Measurements from ENCODE around the gene EEF2. TPM values are rescaled to one million over a fixed set of nuclear protein-coding genes. Genes with fewer than 3 reads are reported as not detected.

The EEF2 gene
- total RNA-seq, 3 donors from 2014 or later = 1,826 to 2,582 (median 2,012) TPM

GRCh38 chr19:3995607-3996006, 10.3 kb upstream of the EEF2 start:
- no peak for ATAC-seq
- H3K9me3 ChIP-seq = no peaks in the 10 kb centered on the region
- H3K36me3 ChIP-seq (ENCODE audit: low read depth) = no peaks in the 10 kb centered on the region
- H3K4me3 ChIP-seq = no peak overlapping the region
- no peak for DNase-seq
- TF ChIP-seq, protein P1, sequence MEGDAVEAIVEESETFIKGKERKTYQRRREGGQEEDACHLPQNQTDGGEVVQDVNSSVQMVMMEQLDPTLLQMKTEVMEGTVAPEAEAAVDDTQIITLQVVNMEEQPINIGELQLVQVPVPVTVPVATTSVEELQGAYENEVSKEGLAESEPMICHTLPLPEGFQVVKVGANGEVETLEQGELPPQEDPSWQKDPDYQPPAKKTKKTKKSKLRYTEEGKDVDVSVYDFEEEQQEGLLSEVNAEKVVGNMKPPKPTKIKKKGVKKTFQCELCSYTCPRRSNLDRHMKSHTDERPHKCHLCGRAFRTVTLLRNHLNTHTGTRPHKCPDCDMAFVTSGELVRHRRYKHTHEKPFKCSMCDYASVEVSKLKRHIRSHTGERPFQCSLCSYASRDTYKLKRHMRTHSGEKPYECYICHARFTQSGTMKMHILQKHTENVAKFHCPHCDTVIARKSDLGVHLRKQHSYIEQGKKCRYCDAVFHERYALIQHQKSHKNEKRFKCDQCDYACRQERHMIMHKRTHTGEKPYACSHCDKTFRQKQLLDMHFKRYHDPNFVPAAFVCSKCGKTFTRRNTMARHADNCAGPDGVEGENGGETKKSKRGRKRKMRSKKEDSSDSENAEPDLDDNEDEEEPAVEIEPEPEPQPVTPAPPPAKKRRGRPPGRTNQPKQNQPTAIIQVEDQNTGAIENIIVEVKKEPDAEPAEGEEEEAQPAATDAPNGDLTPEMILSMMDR (IDR thresholded peaks at IDR 0.05) = no peak
- no peaks in the 10 kb centered on the region for H3K4me1 ChIP-seq (ENCODE audit: low read depth)
- intact Hi-C loops (cut with DNase I, micrococcal nuclease) = loop anchor here in 1 of 2 donors (10.0 kb wide), 1 partner anchor 49 kb away; no protein-coding TSS in a partner anchor

DNA sequence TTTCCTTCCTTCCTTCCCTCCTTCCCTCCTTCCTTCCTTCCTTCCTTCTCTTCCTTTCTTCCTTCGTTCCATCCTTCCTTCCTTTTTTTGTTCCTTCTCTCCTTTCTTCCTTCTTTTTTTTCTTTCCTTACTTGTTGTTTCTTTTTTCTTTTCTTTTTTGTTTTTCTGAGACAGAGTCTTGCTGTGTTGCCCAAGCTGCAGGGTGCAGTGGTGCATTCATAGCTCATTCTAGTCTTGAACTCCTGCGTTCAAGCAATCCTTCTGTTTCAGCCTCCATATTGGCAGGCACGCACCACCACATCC, 5.5 kb upstream of the EEF2 start:
- intact Hi-C loops (cut with DNase I, micrococcal nuclease) = loop anchor here in 1 of 2 donors (10.0 kb wide), 1 partner anchor 54 kb away; no protein-coding TSS in a partner anchor
- H3K36me3 ChIP-seq (ENCODE audit: low read depth) = no peaks in the 10 kb centered on the region
- ATAC-seq = no peak
- TF ChIP-seq, protein P1 (IDR thresholded peaks at IDR 0.05) = no peak
- H3K4me3 ChIP-seq = no peak overlapping the region
- DNase-seq = no peak
- no peaks in the 10 kb centered on the region for H3K9me3 ChIP-seq
- H3K4me1 ChIP-seq (ENCODE audit: low read depth) = peaks cover 19% of the 10 kb centered on the region

GRCh38 chr19:3987619-3988371, 2.5 kb upstream of the EEF2 start:
- Histone ChIP-seq H3K36me3 (ENCODE audit: low read depth) (peaks cover 4% of the 10 kb centered on the region), H3K9me3 (no peaks in the 10 kb centered on the region), H3K4me1 (ENCODE audit: low read depth) (peaks cover 31% of the 10 kb centered on the region), H3K4me3 (no peak overlapping the region)
- DNase-seq (peak; percentile 92 to 95 (median 93)), ATAC-seq (peak; percentile 65)
- intact Hi-C loops (cut with DNase I, micrococcal nuclease) = no loop called here
- TF ChIP-seq, protein P1 (IDR thresholded peaks at IDR 0.05) = peak; percentile 93

- peak; percentile 48 for ATAC-seq
- intact Hi-C loops (cut with DNase I, micrococcal nuclease) = no loop called here
- H3K4me1 ChIP-seq (ENCODE audit: low read depth) = peaks cover 31% of the 10 kb centered on the region
Measured at GRCh38 chr19:3986260-3987041, 1.2 kb upstream of the EEF2 start.

DNA sequence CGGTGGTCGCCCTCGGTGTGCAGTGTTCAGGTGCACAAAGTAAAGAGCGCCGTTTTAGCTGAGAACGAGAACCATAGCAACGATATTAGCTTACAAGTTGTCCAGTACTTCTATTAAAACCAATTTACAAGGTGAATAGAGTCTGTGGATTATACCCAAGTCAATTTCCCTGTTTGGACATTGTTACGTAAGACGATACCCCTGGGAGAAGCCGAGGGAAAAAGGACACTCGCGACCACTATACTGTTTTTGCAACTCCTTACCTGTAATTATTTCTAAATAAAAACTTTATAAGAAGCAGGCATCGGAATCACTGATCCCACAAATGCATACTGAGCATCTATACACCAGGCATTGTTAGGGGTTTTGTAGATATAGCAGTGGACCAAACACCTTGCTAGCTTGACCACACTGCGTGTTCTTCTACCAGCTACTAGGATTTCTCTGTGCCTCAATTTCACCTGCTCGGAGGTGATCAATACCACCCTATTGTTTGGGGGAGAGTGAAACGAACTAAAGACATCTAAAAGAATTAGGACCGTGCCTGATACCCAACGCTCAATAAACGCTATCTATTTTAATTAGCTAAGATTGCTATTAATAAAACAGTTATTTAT, 488 bp upstream of the EEF2 start:
- peaks cover 31% of the 10 kb centered on the region for H3K4me1 ChIP-seq (ENCODE audit: low read depth)
- peaks cover 24% of the 10 kb centered on the region for H3K36me3 ChIP-seq (ENCODE audit: low read depth)
- H3K9me3 ChIP-seq = no peaks in the 10 kb centered on the region
- ATAC-seq = no peak
- H3K4me3 ChIP-seq = peak overlapping the region; percentile 86
- TF ChIP-seq, protein P1 (IDR thresholded peaks at IDR 0.05) = no peak
- intact Hi-C loops (cut with DNase I, micrococcal nuclease) = no loop called here
- no peak for DNase-seq

More at GRCh38 chr19:3986260-3987041, 1.2 kb upstream of the EEF2 start:
- no peaks in the 10 kb centered on the region for H3K9me3 ChIP-seq
- TF ChIP-seq, protein P1 (IDR thresholded peaks at IDR 0.05) = peak; percentile 55
- no peak overlapping the region for H3K4me3 ChIP-seq
- DNase-seq = peak in 2 of 3 donors; percentile 64 to 70
- H3K36me3 ChIP-seq (ENCODE audit: low read depth) = peaks cover 17% of the 10 kb centered on the region

All from mucosa of descending colon (tissue), 3 donors.